NCI-H748 (cell line): ENCODE results near the gene TAS2R4.
"Not testable (repeated sequence)": the region's sequence is repeated elsewhere in the genome, so short reads cannot be mapped to it uniquely, and the experiment has no call there.

Experiments
- DNase-seq: peaks from one replicate; lab custom pipeline; 2025; ENCODE audit not compliant: unreplicated experiment; lab: John Stamatoyannopoulos, UW

Gene TAS2R4

GRCh38 chr7:141822432-141822831 is 46.0 kb downstream of the TAS2R4 start:
- not testable (repeated sequence) for DNase-seq
